HG03060 (cell line): ENCODE measurements around the gene DLX1.
"Not testable (repeated sequence)": the region's sequence is repeated elsewhere in the genome, so short reads cannot be mapped to it uniquely, and the experiment has no call there.

Experiments
- ATAC-seq: cut with Tn5 transposase; IDR thresholded peaks from one replicate; pipeline ENCODE4 v1.9.1; 2021; ENCODE audit warnings: low read depth, moderate number of reproducible peaks; ENCODE audit not compliant: unreplicated experiment

Gene DLX1

DNA sequence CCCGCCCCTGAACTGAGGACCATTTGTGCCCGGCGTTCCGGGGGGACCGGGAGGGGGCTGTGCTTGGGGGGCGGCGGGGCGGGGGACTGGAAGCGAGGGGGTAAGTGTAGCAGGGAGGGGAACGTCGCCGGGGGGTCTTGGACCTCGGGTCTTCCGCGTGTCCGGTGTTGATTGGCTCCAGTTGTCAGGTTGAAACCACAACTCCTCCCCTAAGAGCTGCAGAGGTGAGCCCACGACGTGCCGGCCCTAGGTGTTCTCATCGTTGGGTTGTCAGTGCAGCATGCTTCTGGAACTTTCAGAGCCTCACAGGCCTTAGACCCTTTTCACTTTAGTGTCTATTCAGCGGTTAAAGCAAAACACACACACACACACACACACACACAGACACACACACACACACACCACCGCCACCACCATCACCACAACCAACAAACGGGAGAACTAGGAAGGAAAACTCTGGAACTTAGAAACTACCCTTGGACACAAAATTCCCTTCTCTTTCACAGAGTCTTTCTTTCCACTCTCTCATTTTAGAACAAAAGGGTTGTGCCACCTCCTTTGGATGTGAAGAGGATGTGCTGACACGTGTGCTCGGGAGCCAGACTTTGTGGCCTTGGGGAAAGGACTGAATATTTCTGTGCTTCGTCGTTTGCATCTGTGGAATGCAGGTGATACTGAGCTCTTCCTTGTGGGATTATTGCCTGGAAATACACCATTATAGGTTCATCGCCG lies 24.1 kb downstream of the DLX1 start:
- no peak for ATAC-seq

- ATAC-seq, result no peak
These were observed 24.9 kb downstream of the DLX1 start for GRCh38 chr2:172109988-172110811.

DNA sequence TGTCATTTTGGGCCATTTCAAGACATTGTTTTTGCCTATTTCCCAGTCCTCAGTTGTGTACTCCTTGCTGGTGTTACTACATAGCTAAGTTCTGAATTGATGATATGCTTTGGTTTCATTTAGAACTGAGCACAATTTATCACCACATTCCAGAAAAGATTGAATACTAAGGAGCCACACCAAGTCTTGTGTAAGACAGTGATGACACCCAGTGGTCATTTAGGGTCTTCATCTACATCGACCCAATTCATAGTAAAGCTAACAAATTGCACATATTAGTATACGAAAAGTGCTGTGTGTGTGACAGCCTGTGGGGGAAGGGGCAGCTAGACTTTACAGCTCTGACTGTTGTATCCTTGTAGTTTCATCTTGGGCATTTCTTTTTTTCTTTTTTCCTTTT lies 28.3 kb downstream of the DLX1 start:
- ATAC-seq, result no peak

- ATAC-seq, result not testable (repeated sequence)
These were observed 28.9 kb downstream of the DLX1 start for GRCh38 chr2:172114176-172114575.

GRCh38 chr2:172114579-172114978 lies 29.3 kb downstream of the DLX1 start:
- ATAC-seq, result no peak

DNA sequence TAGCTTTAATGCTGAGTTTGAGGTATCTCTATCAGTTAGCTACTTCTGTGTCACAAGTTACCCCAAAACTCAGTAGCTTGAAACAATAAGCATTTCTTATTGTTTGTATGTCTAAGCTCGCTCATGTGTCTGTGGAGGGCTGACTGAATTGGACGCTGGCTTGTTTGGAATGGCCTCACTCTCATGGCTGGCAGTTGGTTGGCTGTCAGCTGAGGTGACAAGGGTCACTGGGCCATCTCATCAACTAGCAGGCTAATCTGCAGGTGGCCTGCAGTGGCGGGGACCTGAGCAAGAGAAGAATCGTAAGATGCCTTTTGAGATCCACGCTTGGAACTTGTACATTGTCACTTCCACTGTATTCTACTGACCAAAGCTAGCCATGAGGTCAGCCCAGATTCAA lies 30.8 kb downstream of the DLX1 start:
- no peak for ATAC-seq

- no peak for ATAC-seq
These were observed 33.8 kb downstream of the DLX1 start for GRCh38 chr2:172119089-172119488.

- ATAC-seq, result no peak
These were observed 34.8 kb downstream of the DLX1 start for GRCh38 chr2:172120118-172120517.

GRCh38 chr2:172128484-172128883 lies 43.2 kb downstream of the DLX1 start:
- no peak for ATAC-seq

- ATAC-seq, result no peak
These were observed 44.1 kb downstream of the DLX1 start for GRCh38 chr2:172129404-172129803.

DNA sequence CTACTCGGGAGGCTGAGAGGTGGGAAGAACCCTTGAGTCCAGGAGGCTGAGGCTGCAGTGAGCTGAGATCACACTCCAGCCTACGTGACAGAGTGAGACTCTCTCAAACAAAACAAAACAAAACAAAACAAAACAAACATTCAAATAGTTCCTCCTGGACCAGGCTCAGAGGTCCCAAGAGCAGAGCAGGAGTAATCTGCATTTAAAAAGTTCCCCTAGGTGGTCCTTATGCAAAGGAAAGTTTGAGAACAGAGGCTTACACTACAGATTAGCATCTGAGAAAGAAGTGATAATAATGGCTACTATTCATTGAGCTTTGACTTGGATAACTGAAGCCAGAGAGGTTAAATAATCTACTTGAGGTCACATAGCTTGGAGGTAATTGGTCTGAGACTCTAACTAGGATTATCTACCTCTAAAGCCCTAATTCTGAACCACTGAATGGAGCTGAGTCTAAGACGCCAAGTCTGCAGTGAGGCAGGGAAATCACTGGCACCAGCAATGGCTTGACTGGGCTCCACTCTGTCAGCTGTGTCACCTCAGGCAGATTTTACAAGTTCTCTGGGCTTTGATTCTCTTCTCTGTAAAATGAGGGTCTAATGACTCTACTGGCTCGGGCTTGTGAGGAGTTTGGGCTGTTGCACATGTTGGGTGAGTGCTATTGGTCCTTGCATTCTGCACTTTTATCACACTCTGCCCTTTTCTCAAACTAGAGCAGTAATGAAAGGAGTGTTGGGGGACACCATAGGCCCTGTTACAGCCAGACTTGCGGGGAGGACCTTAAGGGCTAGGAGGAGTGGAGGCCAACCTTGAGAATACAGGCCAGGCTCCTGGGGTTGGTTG lies 46.6 kb downstream of the DLX1 start:
- no peak for ATAC-seq

DNA sequence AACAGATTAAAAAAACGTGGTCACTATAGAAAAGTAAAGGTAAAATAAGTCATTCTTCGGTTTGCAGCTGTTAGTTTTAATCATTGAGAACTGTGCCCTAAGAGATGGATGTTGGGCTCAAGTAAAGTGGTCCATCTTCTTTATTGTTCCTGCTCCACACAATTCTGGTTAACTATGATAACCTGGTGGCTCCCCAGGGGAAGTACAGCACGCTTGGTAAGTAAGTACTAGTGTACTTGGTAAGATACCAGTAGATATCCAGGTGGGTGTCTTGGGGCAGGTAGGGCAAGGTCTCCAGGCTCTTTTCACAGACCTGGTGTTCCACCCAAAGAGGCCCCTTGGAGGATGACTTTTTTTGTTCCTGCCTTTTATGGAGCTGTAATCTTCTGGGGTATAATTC lies 49.0 kb downstream of the DLX1 start:
- ATAC-seq, result no peak

DNA sequence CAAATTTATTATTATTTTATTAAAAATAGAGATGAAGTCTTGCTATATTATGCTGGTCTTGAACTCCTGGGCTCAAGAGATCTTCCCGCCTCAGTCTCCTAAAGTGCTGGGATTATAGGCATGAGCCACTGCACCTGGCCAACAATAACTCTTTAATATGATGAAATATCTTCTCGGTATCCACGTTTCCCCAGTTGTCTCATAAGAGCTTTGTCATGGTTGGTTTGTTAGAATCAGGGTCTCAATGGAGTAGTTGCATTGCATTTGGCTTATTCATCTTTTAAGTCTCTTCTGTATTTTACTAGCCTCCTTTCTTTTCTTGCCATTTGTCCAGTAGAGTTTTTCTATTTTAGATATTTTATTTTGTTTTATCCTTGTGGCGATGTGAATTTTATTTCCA lies 50.1 kb downstream of the DLX1 start:
- no peak for ATAC-seq

DNA sequence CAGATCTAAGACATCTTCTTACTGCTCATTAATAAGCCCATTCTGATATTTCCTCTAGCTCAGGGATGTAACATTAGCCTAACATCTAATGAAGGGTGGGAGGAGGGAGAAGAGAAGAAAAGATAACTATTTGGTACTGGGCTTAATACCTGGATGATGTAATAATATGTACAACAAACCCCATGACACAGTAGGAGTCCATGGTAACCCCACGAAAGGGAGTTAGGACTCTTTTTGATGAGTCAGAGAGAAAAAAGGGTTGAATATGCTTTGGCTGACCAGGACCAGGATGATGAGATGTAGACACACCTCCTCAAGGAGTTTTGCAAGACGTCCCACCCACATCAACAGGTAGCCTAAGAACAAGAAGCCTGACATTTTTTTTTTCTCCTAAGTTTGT lies 51.8 kb downstream of the DLX1 start:
- no peak for ATAC-seq

- no peak for ATAC-seq
These were observed 52.6 kb downstream of the DLX1 start for GRCh38 chr2:172137943-172138342.

GRCh38 chr2:172138727-172139126 lies 53.4 kb downstream of the DLX1 start:
- not testable (repeated sequence) for ATAC-seq
